GM18502 (cell line): ENCODE results near the gene PLEKHA5.
A peak's percentile ranks its signal among the peaks of the same experiment; 100 is the strongest.
"Not testable (repeated sequence)": the region's sequence is repeated elsewhere in the genome, so short reads cannot be mapped to it uniquely, and the experiment has no call there.

Experiments used
- ATAC-seq: cut with Tn5 transposase; IDR thresholded peaks from one replicate; pipeline ENCODE4 v1.9.1; 2021; ENCODE audit warnings: mild to moderate bottlenecking; ENCODE audit not compliant: unreplicated experiment, poor library complexity

Gene PLEKHA5, protein sequence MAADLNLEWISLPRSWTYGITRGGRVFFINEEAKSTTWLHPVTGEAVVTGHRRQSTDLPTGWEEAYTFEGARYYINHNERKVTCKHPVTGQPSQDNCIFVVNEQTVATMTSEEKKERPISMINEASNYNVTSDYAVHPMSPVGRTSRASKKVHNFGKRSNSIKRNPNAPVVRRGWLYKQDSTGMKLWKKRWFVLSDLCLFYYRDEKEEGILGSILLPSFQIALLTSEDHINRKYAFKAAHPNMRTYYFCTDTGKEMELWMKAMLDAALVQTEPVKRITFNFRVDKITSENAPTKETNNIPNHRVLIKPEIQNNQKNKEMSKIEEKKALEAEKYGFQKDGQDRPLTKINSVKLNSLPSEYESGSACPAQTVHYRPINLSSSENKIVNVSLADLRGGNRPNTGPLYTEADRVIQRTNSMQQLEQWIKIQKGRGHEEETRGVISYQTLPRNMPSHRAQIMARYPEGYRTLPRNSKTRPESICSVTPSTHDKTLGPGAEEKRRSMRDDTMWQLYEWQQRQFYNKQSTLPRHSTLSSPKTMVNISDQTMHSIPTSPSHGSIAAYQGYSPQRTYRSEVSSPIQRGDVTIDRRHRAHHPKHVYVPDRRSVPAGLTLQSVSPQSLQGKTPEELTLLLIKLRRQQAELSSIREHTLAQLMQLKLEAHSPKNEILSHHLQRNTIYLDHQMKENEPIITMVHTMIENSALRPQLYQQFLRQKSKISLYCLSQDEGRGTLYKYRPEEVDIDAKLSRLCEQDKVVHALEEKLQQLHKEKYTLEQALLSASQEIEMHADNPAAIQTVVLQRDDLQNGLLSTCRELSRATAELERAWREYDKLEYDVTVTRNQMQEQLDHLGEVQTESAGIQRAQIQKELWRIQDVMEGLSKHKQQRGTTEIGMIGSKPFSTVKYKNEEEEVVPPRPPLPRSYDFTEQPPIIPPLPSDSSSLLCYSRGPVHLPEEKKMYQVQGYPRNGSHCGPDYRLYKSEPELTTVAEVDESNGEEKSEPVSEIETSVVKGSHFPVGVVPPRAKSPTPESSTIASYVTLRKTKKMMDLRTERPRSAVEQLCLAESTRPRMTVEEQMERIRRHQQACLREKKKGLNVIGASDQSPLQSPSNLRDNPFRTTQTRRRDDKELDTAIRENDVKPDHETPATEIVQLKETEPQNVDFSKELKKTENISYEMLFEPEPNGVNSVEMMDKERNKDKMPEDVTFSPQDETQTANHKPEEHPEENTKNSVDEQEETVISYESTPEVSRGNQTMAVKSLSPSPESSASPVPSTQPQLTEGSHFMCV

GRCh38 chr12:19129486-19130223 lies at the start of gene PLEKHA5:
Gene PLEKHA5, plus strand, starts transcription at chr12:19129733. Its CDS starts 67 bp downstream, at chr12:19129800.
- ATAC-seq = peak; percentile 67

DNA sequence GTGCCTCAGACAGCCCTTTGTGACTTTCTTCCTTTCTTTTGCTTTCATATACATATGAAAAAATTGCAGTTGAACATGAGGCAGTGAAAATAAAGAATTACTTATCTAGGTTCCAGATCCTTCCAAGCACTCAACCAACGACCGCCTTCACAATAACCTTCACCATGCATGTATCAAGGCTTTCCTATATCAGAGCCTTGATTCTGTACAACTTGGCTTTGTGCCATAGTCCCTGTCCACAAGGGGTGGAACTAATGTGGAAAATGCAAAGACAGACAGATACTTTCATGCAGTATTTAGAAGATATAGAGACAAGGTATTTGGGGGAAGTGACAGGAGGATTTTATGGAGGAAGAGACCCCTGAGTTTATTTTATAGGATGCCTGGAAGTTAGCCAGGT lies 48.6 kb upstream of the PLEKHA5 start:
- no peak for ATAC-seq

- ATAC-seq = no peak
These were observed 47.1 kb upstream of the PLEKHA5 start for GRCh38 chr12:19082365-19082911.

DNA sequence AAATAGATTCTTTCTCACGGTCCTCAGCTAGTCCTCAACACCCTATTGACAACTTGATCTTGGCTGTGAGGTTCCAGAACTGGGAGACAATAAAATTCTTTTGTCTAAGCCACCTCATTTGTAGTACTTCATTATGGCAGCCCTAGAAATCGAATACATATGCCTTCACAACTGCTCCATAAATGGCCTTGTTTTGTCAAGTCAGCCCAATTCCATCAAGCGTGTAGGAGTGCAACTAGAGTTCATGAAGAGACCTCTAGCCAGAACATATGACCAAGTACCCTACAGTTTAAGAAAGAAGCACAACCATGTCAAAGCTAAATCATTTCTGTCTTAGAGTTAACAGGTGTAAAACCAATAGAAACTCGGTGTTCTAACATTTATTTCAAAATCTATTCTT lies 45.0 kb upstream of the PLEKHA5 start:
- no peak for ATAC-seq

DNA sequence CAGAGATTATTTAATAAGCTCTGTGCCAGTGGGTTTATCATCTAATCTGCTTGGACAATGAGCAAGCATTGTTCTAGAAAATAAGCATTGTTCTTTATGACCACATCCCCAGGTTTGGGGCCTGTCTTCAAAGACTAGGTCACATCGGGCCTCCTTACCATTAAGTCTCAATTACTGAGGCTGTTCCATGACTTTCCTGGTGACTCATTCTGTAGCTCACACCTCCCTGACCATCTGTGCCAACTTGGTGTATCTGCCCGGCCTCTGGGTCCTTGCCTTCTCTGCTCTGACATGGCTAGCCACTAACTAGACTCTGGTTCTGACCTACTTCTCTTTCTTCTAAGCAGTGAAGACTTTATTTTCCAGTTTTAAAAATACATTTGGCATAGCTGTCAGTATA lies 44.4 kb upstream of the PLEKHA5 start:
- no peak for ATAC-seq

GRCh38 chr12:19088606-19089005 lies 40.9 kb upstream of the PLEKHA5 start:
- no peak for ATAC-seq

DNA sequence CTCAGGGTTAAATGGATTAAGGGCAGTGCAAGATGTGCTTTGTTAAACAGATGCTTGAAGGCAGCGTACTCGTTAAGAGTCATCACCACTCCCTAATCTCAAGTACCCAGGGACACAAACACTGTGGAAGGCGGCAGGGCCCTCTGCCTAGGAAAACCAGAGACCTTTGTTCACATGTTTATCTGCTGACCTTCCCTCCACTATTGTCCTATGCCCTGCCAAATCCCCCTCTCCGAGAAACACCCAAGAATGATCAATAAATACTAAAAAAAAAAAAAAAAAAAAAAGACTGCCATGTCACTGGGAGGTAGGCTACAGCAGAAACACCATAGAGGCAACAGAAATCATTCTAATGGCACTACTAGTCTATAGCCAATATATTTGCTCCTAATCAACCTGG lies 37.1 kb upstream of the PLEKHA5 start:
- ATAC-seq = not testable (repeated sequence)

- no peak for ATAC-seq
These were observed 36.3 kb upstream of the PLEKHA5 start for GRCh38 chr12:19093218-19093617.

DNA sequence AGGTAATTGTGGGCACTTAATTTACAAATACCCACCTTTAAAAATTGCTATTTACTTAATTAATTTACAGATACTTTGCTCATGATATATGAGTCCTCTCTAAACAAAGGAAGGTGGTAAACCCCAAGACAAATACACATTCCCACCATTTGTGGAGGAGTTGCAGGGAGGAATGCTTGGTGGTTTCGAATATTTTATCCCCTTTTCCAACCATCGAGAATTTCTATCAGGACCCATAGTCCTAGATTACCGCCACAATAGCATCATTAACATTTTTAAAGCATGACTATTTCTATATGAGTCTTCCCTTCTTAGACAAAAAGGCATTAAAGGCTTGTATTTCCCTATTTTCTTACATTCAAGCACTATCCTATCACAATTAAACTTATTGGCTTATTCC lies 34.2 kb upstream of the PLEKHA5 start:
- no peak for ATAC-seq

- ATAC-seq = no peak
These were observed 33.6 kb upstream of the PLEKHA5 start for GRCh38 chr12:19095756-19096480.

DNA sequence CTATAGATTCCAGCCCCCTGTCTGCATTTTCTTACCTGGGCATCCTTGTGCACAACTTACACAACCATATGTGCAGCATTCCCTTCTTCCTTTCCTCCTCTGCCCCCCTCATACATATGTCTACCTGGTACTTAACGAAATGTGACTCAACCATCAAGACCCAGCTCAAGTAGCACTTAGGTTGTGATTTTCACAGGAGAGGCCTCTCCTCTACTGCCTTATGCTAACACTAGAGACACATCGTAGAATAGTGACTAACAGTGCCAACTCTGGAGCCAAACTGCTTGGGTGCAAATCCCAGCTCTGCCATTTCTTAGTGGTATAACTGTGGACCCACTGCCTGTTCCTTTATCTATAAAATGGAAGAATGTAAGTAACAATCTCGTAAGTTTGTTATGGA lies 24.1 kb upstream of the PLEKHA5 start:
- no peak for ATAC-seq

GRCh38 chr12:19107750-19108149 lies 21.8 kb upstream of the PLEKHA5 start:
- no peak for ATAC-seq

GRCh38 chr12:19110221-19110940 lies 19.2 kb upstream of the PLEKHA5 start:
- no peak for ATAC-seq

- no peak for ATAC-seq
These were observed 16.1 kb upstream of the PLEKHA5 start for GRCh38 chr12:19113464-19113863.

DNA sequence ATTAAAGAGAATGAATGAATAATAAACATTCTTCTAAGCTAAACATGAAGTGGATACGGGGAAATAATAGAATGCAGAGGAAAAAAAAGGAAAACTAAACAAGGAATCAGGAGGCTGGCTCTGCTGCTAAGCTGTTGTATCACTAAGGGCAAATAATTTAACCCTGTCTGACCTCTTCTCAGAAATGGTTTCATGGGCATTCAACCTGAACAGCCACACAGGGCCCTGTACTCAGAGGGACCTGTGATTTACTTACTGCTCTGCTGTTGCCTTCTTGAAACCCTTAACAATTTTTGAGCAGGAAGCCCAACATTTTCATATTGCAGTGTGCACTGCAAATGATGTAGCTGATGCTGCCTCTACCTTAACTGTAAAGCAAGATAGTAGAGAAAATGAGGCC lies 14.2 kb upstream of the PLEKHA5 start:
- no peak for ATAC-seq

GRCh38 chr12:19119440-19119839 lies 10.1 kb upstream of the PLEKHA5 start:
- ATAC-seq = no peak

DNA sequence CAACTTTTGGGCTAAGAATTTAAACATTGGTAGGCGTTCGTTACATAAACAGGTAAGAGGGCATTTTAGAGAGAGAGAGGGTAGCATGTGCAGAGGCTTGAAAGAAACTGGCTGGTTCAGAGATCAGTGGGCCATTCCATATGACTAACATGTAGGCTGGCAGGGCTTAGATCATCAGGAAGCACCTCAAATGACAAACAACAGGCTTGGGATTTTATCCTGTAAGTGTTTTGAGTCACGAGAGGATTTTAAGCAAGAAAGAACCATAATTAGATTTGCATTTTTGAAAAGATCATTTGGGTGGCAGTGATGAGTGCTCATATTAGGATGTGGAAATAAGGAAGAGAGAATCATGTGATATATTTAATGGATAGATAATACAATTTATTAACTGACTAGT lies 8.7 kb upstream of the PLEKHA5 start:
- no peak for ATAC-seq

GRCh38 chr12:19121449-19122018 lies 8.0 kb upstream of the PLEKHA5 start:
- ATAC-seq = no peak
